Esophagus squamous epithelium (tissue), 4 donors: ENCODE results near the gene NUP160.
"Not testable (repeated sequence)": the region's sequence is repeated elsewhere in the genome, so short reads cannot be mapped to it uniquely, and the experiment has no call there.

Source experiments
- CTCF ChIP-seq, 6 experiments: fragments of 450-650 bp in 4 of 6; fragments of 200-600 bp in 2 of 6; sonication (generic) in 2 of 6; IDR thresholded peaks; one replicate each; pipeline ENCODE4 v1.5.1; 2016 to 2019; ENCODE audit warnings: antibody characterized with exemption in 6 of 6, mild to moderate bottlenecking in 4 of 6, moderate library complexity in 4 of 6
- POLR2A ChIP-seq, 4 donors: fragments of 450-650 bp; IDR thresholded peaks; one replicate each; pipeline ENCODE4 v1.6.1; 2017; ENCODE audit warnings: antibody characterized with exemption in 4 of 4, mild to moderate bottlenecking in 4 of 4, moderate library complexity in 3 of 4

GRCh38 chr11:47822664-47823063 lies 25.5 kb downstream of the NUP160 start:
- TF ChIP-seq CTCF, POLR2A (IDR thresholded peaks at IDR 0.05): not testable (repeated sequence)
